K562 (cell line): ENCODE data around the gene NR4A2. TPM values are rescaled to one million over a fixed set of nuclear protein-coding genes. Genes with fewer than 3 reads are reported as not detected.

ENCODE experiments used
- CCNT2 ChIP-seq: IDR thresholded peaks from 2 replicates; pipeline ENCODE4 v1.6.1; 2011; ENCODE audit warnings: borderline replicate concordance, low read depth, mild to moderate bottlenecking, moderate library complexity, mixed read lengths, low read length; ENCODE audit not compliant: insufficient read length; ENCODE audit errors: extremely low read depth
- CREM ChIP-seq: IDR thresholded peaks from 2 replicates; pipeline ENCODE4 v1.6.1; 2014; ENCODE audit warnings: antibody characterized with exemption, low read depth
- KDM5B ChIP-seq: fragments of 200-600 bp; sonication (generic); IDR thresholded peaks from 2 replicates; pipeline ENCODE4 v1.6.1; 2012; ENCODE audit warnings: low read depth, mild to moderate bottlenecking, moderate library complexity, low read length, control low read depth, inconsistent platforms; ENCODE audit not compliant: insufficient replicate concordance
- MIER1 ChIP-seq: fragments of 450-650 bp; IDR thresholded peaks from 2 replicates; pipeline ENCODE4 v1.6.1; 2016; ENCODE audit warnings: antibody characterized with exemption, mild to moderate bottlenecking, low read depth
- NCOA6 ChIP-seq: fragments of 450-650 bp; IDR thresholded peaks from 2 replicates; pipeline ENCODE4 v1.6.1; 2017; ENCODE audit warnings: mild to moderate bottlenecking
- NEUROD1 ChIP-seq: fragments of 150-350 bp; IDR thresholded peaks from 2 replicates; pipeline ENCODE4 v1.6.1; 2014; ENCODE audit warnings: borderline replicate concordance, low read length, low read depth; ENCODE audit not compliant: partially characterized antibody
- OTX1 ChIP-seq: fragments of 450-650 bp; formaldehyde crosslinking; IDR thresholded peaks from 2 replicates; pipeline ENCODE4 v1.4.0; 2022; ENCODE audit warnings: mild to moderate bottlenecking
- PCBP2 ChIP-seq: fragments of 200-400 bp; formaldehyde crosslinking; IDR thresholded peaks from 2 replicates; pipeline ENCODE4 v1.6.1; 2018; ENCODE audit warnings: low read length, low read depth, mild to moderate bottlenecking, moderate library complexity; ENCODE audit not compliant: poor library complexity, severe bottlenecking
- POLR2H ChIP-seq: IDR thresholded peaks from 2 replicates; pipeline ENCODE4 v1.6.1; 2016; ENCODE audit warnings: missing genetic modification characterization, low read depth, mild to moderate bottlenecking, control low read depth, missing compliant biosample characterization, moderate library complexity
- POLR3G ChIP-seq: IDR thresholded peaks from 2 replicates; pipeline ENCODE4 v1.6.1; 2011; ENCODE audit not compliant: insufficient read length, insufficient replicate concordance; ENCODE audit errors: extremely low read depth
- TAF1 ChIP-seq: IDR thresholded peaks from 2 replicates; pipeline ENCODE4 v1.6.1; 2011; ENCODE audit warnings: mild to moderate bottlenecking, low read length, moderate library complexity; ENCODE audit not compliant: insufficient read depth, control insufficient read depth, severe bottlenecking; ENCODE audit errors: extremely low read depth
- TBP ChIP-seq: optimal IDR thresholded peaks from 2 replicates; pipeline ENCODE3; 2011; ENCODE audit warnings: low read depth, low read length, improper control_type of control experiment
- YY1 ChIP-seq, 3 experiments: IDR thresholded peaks; 2 replicates each; pipeline ENCODE4 v1.6.1; 2011; ENCODE audit warnings: low read length in 2 of 3, mild to moderate bottlenecking in 2 of 3, moderate library complexity in 2 of 3, borderline replicate concordance in 1 of 3, control low read depth in 1 of 3, low read depth in 1 of 3; ENCODE audit not compliant: insufficient read depth in 3 of 3, insufficient replicate concordance in 2 of 3, control insufficient read depth in 1 of 3, insufficient read length in 1 of 3; ENCODE audit errors: extremely low read depth in 1 of 3
- ZFP1 ChIP-seq: fragments of 450-650 bp; formaldehyde crosslinking; IDR thresholded peaks from 2 replicates; pipeline ENCODE4 v1.4.0; 2020; ENCODE audit warnings: mild to moderate bottlenecking, mixed read lengths
- ZNF707 ChIP-seq: fragments of 250-450 bp; sonication (Bioruptor Pico); conservative IDR thresholded peaks from 2 replicates; pipeline ENCODE4 v1.8.0; 2022; ENCODE audit warnings: inconsistent platforms, mild to moderate bottlenecking, moderate library complexity
- polyA plus RNA-seq, 8 experiments: library from polyadenylated mRNA; depleted of rRNA in 4 of 8; stranded (reverse) in 5 of 8; unstranded in 3 of 8; fragments of >200 nt; fragmentation: Nextera tagmentation in 2 of 8; fragmentation: Illumina TruSeq in 1 of 8; extraction: Ambion mirVana in 2 of 8; extraction: Trizol in 1 of 8; gene quantifications; 2 replicates each; pipeline versions ENCODE4 v1.2.1 to v1.2.3, GENCODE V29; 2011 to 2014; ENCODE audit warnings: inconsistent platforms in 1 of 8, missing spikeins in 1 of 8
- total RNA-seq, 7 experiments: library from RNA; depleted of rRNA in 6 of 7; stranded (reverse); fragments of >200 nt in 6 of 7; fragmentation: Illumina TruSeq in 2 of 7; extraction: Trizol in 2 of 7; gene quantifications; 2 replicates each; pipeline versions ENCODE4 v1.2.1 to v1.2.3, GENCODE V29; 2011 to 2021; ENCODE audit warnings: low replicate concordance in 1 of 7
- TF ChIP-seq, protein P1 (sequence below): fragments of 250-450 bp; sonication (Bioruptor Pico); IDR thresholded peaks from 2 replicates; pipeline ENCODE4 v1.9.0; 2021; ENCODE audit warnings: mild to moderate bottlenecking
- TF ChIP-seq, protein P2 (sequence below): fragments of 450-650 bp; IDR thresholded peaks from 2 replicates; pipeline ENCODE4 v1.6.1; 2018; ENCODE audit not compliant: partially characterized antibody
- TF ChIP-seq, protein P3 (sequence below): fragments of 250-450 bp; sonication (Bioruptor Pico); IDR thresholded peaks from 2 replicates; pipeline ENCODE4 v1.5.0; 2020; ENCODE audit warnings: mild to moderate bottlenecking

NR4A2 gene
- total and polyA plus RNA-seq, 9 of the 15 experiments (the other 6 are each of a cell fraction or from before 2014, with no cell fraction given), result 0.94 to 5.1 (median 1.3) TPM

DNA sequence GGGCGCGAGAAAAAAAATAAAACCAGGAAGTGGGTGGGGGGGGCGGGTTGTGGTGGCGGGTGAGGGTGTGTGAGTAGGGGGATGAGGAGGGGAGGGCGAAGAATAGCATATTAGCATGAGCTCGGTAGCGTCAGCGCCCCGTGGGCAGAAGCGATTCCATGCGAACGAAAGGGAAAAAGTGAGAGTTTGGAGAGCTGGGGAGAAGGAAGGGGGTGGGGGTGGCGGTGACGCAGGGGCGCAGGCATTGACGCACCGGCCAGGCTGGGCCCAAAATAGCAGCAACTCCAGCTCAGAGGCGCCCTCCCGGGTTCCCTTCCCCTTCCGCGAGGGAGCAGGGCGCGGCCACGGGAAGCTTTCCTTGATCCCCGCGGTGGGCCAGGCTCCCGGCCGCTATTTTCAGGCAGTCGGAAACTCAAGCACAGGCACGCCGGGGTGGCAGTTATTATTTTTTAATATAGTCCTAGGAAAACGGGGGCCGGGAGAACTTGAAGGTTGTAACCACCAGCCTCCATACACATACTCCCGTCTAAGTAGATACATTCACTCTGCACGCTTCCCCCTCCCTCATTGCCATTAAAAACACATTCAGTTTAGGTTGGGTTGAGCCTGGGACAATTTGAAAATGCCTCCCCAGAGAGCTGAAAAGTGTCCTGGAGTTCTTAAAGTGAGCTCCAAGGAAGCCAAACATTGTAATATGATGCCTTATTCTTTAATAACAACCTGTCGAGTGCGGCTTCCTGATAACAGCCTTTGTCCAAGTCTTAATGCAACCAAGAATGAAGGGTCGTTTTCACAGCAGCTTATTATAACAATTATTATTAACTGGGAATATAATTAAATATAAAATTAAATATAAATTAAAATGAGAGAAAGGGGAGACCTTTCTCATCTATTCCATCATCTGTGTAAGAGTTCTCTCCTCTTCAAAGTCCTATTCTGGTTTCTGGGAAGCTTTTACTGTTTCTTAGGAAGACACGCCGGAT lies 2.3 kb upstream of the NR4A2 start (continued):
- peak in 2 of 3 experiments; percentile 36 to 69 for TF ChIP-seq YY1 (IDR thresholded peaks at IDR 0.05; ENCODE audit: borderline replicate concordance in 1 of 3, control insufficient read depth in 1 of 3, extremely low read depth in 1 of 3, insufficient read depth in 3 of 3, insufficient read length in 1 of 3, insufficient replicate concordance in 2 of 3, low read depth in 1 of 3, low read length in 2 of 3)
- TF ChIP-seq NCOA6, result peak; percentile 59
- TF ChIP-seq, protein P1, sequence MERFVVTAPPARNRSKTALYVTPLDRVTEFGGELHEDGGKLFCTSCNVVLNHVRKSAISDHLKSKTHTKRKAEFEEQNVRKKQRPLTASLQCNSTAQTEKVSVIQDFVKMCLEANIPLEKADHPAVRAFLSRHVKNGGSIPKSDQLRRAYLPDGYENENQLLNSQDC (CRISPR knock-in tag), result peak; percentile 4; the same call in 1 of the 2 replicates
- TF ChIP-seq TAF1, result peak; percentile 79
- TF ChIP-seq CREM, result peak; percentile 95
- no peak for TF ChIP-seq OTX1
- TF ChIP-seq, protein P2, sequence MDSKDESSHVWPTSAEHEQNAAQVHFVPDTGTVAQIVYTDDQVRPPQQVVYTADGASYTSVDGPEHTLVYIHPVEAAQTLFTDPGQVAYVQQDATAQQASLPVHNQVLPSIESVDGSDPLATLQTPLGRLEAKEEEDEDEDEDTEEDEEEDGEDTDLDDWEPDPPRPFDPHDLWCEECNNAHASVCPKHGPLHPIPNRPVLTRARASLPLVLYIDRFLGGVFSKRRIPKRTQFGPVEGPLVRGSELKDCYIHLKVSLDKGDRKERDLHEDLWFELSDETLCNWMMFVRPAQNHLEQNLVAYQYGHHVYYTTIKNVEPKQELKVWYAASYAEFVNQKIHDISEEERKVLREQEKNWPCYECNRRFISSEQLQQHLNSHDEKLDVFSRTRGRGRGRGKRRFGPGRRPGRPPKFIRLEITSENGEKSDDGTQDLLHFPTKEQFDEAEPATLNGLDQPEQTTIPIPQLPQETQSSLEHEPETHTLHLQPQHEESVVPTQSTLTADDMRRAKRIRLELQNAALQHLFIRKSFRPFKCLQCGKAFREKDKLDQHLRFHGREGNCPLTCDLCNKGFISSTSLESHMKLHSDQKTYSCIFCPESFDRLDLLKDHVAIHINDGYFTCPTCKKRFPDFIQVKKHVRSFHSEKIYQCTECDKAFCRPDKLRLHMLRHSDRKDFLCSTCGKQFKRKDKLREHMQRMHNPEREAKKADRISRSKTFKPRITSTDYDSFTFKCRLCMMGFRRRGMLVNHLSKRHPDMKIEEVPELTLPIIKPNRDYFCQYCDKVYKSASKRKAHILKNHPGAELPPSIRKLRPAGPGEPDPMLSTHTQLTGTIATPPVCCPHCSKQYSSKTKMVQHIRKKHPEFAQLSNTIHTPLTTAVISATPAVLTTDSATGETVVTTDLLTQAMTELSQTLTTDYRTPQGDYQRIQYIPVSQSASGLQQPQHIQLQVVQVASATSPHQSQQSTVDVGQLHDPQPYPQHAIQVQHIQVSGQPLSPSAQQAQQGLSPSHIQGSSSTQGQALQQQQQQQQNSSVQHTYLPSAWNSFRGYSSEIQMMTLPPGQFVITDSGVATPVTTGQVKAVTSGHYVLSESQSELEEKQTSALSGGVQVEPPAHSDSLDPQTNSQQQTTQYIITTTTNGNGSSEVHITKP, result peak; percentile 45
- peak; percentile 71 for TF ChIP-seq CCNT2
- peak; percentile 90 for TF ChIP-seq POLR2H (tag)
- no peak for TF ChIP-seq PCBP2
- peak; percentile 71 for TF ChIP-seq TBP
- peak; percentile 73 for TF ChIP-seq KDM5B
- no peak for TF ChIP-seq MIER1
- TF ChIP-seq ZNF707, result no peak
- no peak for TF ChIP-seq POLR3G
- peak; percentile 55 for TF ChIP-seq NEUROD1
- 0 out of 2 replicates have a peak, but pooled peaks have one; percentile 32 for TF ChIP-seq ZFP1
- TF ChIP-seq, protein P3, sequence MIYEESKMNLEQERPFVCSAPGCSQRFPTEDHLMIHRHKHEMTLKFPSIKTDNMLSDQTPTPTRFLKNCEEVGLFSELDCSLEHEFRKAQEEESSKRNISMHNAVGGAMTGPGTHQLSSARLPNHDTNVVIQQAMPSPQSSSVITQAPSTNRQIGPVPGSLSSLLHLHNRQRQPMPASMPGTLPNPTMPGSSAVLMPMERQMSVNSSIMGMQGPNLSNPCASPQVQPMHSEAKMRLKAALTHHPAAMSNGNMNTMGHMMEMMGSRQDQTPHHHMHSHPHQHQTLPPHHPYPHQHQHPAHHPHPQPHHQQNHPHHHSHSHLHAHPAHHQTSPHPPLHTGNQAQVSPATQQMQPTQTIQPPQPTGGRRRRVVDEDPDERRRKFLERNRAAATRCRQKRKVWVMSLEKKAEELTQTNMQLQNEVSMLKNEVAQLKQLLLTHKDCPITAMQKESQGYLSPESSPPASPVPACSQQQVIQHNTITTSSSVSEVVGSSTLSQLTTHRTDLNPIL, result no peak
